SIG-M5 (cell line): ENCODE measurements around the gene CCL2.
"Not testable (repeated sequence)": the region's sequence is repeated elsewhere in the genome, so short reads cannot be mapped to it uniquely, and the experiment has no call there.

Experiments used
- DNase-seq: peaks from one replicate; lab custom pipeline; 2025; lab: John Stamatoyannopoulos, UW

CCL2 gene

GRCh38 chr17:34254651-34255380, at the start of gene CCL2:
CCL2 (plus strand) TSS chr17:34255285; CDS start chr17:34255350, 65 bp downstream.
- no peak for DNase-seq

GRCh38 chr17:34205401-34205800, 49.7 kb upstream of the CCL2 start:
- DNase-seq = no peak

GRCh38 chr17:34206569-34206968, 48.5 kb upstream of the CCL2 start:
- no peak for DNase-seq

GRCh38 chr17:34207572-34207971, 47.5 kb upstream of the CCL2 start:
- DNase-seq = no peak

- DNase-seq = no peak
Measured at GRCh38 chr17:34218748-34219147, 36.3 kb upstream of the CCL2 start.

GRCh38 chr17:34219405-34219804, 35.7 kb upstream of the CCL2 start:
- DNase-seq = no peak

GRCh38 chr17:34220045-34220751, 34.9 kb upstream of the CCL2 start:
- no peak for DNase-seq

GRCh38 chr17:34220752-34221395, 34.2 kb upstream of the CCL2 start:
- no peak for DNase-seq

- DNase-seq = no peak
Measured at GRCh38 chr17:34221411-34221810, 33.7 kb upstream of the CCL2 start.

GRCh38 chr17:34222722-34223497, 32.2 kb upstream of the CCL2 start:
- no peak for DNase-seq

- no peak for DNase-seq
Measured at GRCh38 chr17:34225046-34225445, 30.0 kb upstream of the CCL2 start.

- no peak for DNase-seq
Measured at GRCh38 chr17:34226011-34226743, 28.9 kb upstream of the CCL2 start.

GRCh38 chr17:34226744-34227034, 28.4 kb upstream of the CCL2 start:
- DNase-seq = no peak

- not testable (repeated sequence) for DNase-seq
Measured at GRCh38 chr17:34227293-34227692, 27.8 kb upstream of the CCL2 start.

- DNase-seq = no peak
Measured at GRCh38 chr17:34227707-34228106, 27.4 kb upstream of the CCL2 start.

GRCh38 chr17:34228781-34229180, 26.3 kb upstream of the CCL2 start:
- DNase-seq = no peak

- DNase-seq = no peak
Measured at GRCh38 chr17:34230342-34230741, 24.7 kb upstream of the CCL2 start.

GRCh38 chr17:34234616-34235015, 20.5 kb upstream of the CCL2 start:
- no peak for DNase-seq

- no peak for DNase-seq
Measured at GRCh38 chr17:34235389-34236028, 19.6 kb upstream of the CCL2 start.

GRCh38 chr17:34236281-34236892, 18.7 kb upstream of the CCL2 start:
- no peak for DNase-seq

GRCh38 chr17:34237458-34237857, 17.6 kb upstream of the CCL2 start:
- no peak for DNase-seq
